Mesothelial cell of epicardium (in vitro differentiated cells): Measurements from ENCODE around the gene NEUROD2. TPM values are rescaled to one million over a fixed set of nuclear protein-coding genes. Genes with fewer than 3 reads are reported as not detected.

Experiments used
- DNase-seq, 2 experiments: peaks; one replicate each; pipeline ENCODE4 v3.0.0; 2021; ENCODE audit warnings: low spot score in 2 of 2; ENCODE audit not compliant: unreplicated experiment in 2 of 2
- H3K27ac Mint-ChIP-seq: 2 replicates; pipeline ENCODE4 v1.8.0; 2021; ENCODE audit warnings: mixed read lengths
- H3K27me3 Mint-ChIP-seq: 2 replicates; pipeline ENCODE4 v1.8.0; 2021; ENCODE audit warnings: low read depth, mixed read lengths
- H3K36me3 Mint-ChIP-seq: 2 replicates; pipeline ENCODE4 v1.8.0; 2021; ENCODE audit warnings: mixed read lengths
- H3K4me1 Mint-ChIP-seq: 2 replicates; pipeline ENCODE4 v1.8.0; 2021; ENCODE audit warnings: mixed read lengths
- H3K4me3 Mint-ChIP-seq: 2 replicates; pipeline ENCODE4 v1.8.0; 2021; ENCODE audit warnings: mild to moderate bottlenecking, moderate library complexity, mixed read lengths
- H3K9me3 Mint-ChIP-seq: 2 replicates; pipeline ENCODE4 v1.8.0; 2021; ENCODE audit warnings: mixed read lengths
- CTCF ChIP-seq: fragments of 200-600 bp; sonication (generic); IDR thresholded peaks from one replicate; pipeline ENCODE4 v1.5.0; 2021; ENCODE audit warnings: antibody characterized with exemption; ENCODE audit not compliant: unreplicated experiment
- total RNA-seq: library from RNA; stranded (reverse); gene quantifications from 3 replicates; pipeline ENCODE4 v1.2.1, GENCODE V29; 2021

Gene NEUROD2
- total RNA-seq, 1 donor from 2014 or later = not detected

- no peak for DNase-seq
- TF ChIP-seq CTCF = no peak
- Mint-ChIP-seq H3K4me1 (peaks cover 25% of the 10 kb centered on the region), H3K36me3 (no peaks in the 10 kb centered on the region), H3K27me3 (no peaks in the 10 kb centered on the region), H3K9me3 (no peaks in the 10 kb centered on the region), H3K4me3 (peak overlapping the region; percentile 5), H3K27ac (peak overlapping the region; percentile 17)
Observed at GRCh38 chr17:39639043-39639442, 31.3 kb upstream of the NEUROD2 start.

- Mint-ChIP-seq H3K9me3 (no peaks in the 10 kb centered on the region), H3K4me3 (peak overlapping the region; percentile 90), H3K4me1 (peaks cover 25% of the 10 kb centered on the region), H3K36me3 (no peaks in the 10 kb centered on the region), H3K27me3 (no peaks in the 10 kb centered on the region), H3K27ac (no peak overlapping the region)
- TF ChIP-seq CTCF = no peak
- DNase-seq = no peak
Observed at GRCh38 chr17:39638317-39638716, 30.6 kb upstream of the NEUROD2 start.

- peak; percentile 83 to 86 for DNase-seq
- Mint-ChIP-seq H3K4me1 (peaks cover 25% of the 10 kb centered on the region), H3K4me3 (peak within 1 kb of the TSS; percentile 90), H3K27ac (peak within 1 kb of the TSS; percentile 87), H3K36me3 (no peaks in the 10 kb centered on the region), H3K9me3 (no peaks in the 10 kb centered on the region), H3K27me3 (no peaks in the 10 kb centered on the region)
- TF ChIP-seq CTCF = no peak
Observed at GRCh38 chr17:39636927-39637736, 29.4 kb upstream of the NEUROD2 start, which contains the start of gene STARD3. Gene STARD3, plus strand, starts transcription at chr17:39637144. Its CDS starts 16,388 bp downstream, at chr17:39653532.

- H3K27ac Mint-ChIP-seq = peak overlapping the region; percentile 78
- H3K4me3 Mint-ChIP-seq = peak overlapping the region; percentile 90
- no peaks in the 10 kb centered on the region for H3K36me3 Mint-ChIP-seq
- peaks cover 30% of the 10 kb centered on the region for H3K4me1 Mint-ChIP-seq
- no peak for DNase-seq
- TF ChIP-seq CTCF = no peak
- no peaks in the 10 kb centered on the region for H3K9me3 Mint-ChIP-seq
- H3K27me3 Mint-ChIP-seq = peaks cover 5% of the 10 kb centered on the region
Observed at GRCh38 chr17:39636587-39636926, 28.8 kb upstream of the NEUROD2 start.

GRCh38 chr17:39635614-39636176, 28.0 kb upstream of the NEUROD2 start:
- Mint-ChIP-seq H3K4me3 (no peak overlapping the region), H3K9me3 (no peaks in the 10 kb centered on the region), H3K4me1 (peaks cover 36% of the 10 kb centered on the region), H3K27ac (no peak overlapping the region), H3K36me3 (no peaks in the 10 kb centered on the region), H3K27me3 (peaks cover 9% of the 10 kb centered on the region)
- no peak for TF ChIP-seq CTCF
- no peak for DNase-seq
